GM23248 (cell line): ENCODE data around the gene THAP8.

ENCODE experiments used
- EZH2 ChIP-seq: fragments of 200-600 bp; sonication (generic); IDR thresholded peaks from 2 replicates; pipeline ENCODE4 v1.6.1; 2018; ENCODE audit warnings: antibody characterized with exemption, mild to moderate bottlenecking; ENCODE audit not compliant: insufficient read depth, poor library complexity, severe bottlenecking
- EZH2phosphoT487 ChIP-seq: fragments of 200-600 bp; sonication (generic); IDR thresholded peaks from 2 replicates; pipeline ENCODE4 v1.6.1; 2018; ENCODE audit warnings: antibody characterized with exemption, moderate library complexity, mild to moderate bottlenecking, low read depth; ENCODE audit not compliant: insufficient read depth

GRCh38 chr19:36061367-36061766, 7.3 kb upstream of the THAP8 start:
- TF ChIP-seq EZH2phosphoT487 (no peak), EZH2 (no peak)
